ENCODE data around the gene LOXHD1.

The LOXHD1 gene

GRCh38 chr18:46436621-46437020, 220.4 kb downstream of the LOXHD1 start:
- TF ChIP-seq CTCF (IDR thresholded peaks at IDR 0.05): no peak

- TF ChIP-seq CTCF (IDR thresholded peaks at IDR 0.05): no peak
These were observed 222.0 kb downstream of the LOXHD1 start for GRCh38 chr18:46435031-46435430.

GRCh38 chr18:46434629-46435028, 222.4 kb downstream of the LOXHD1 start:
- TF ChIP-seq CTCF (IDR thresholded peaks at IDR 0.05): no peak

- no peak for TF ChIP-seq CTCF (IDR thresholded peaks at IDR 0.05)
These were observed 223.7 kb downstream of the LOXHD1 start for GRCh38 chr18:46433121-46433826.

GRCh38 chr18:46431522-46432171, 225.4 kb downstream of the LOXHD1 start:
- no peak for TF ChIP-seq CTCF (IDR thresholded peaks at IDR 0.05)

- TF ChIP-seq CTCF (IDR thresholded peaks at IDR 0.05): no peak
These were observed 227.3 kb downstream of the LOXHD1 start for GRCh38 chr18:46429649-46430224.

GRCh38 chr18:46429130-46429529, 227.9 kb downstream of the LOXHD1 start:
- no peak for TF ChIP-seq CTCF (IDR thresholded peaks at IDR 0.05)
